Skeletal muscle cell (primary cell): Measurements from ENCODE around the gene NUDT2.
"Not testable (repeated sequence)": the region's sequence is repeated elsewhere in the genome, so short reads cannot be mapped to it uniquely, and the experiment has no call there.

ENCODE experiments used
- DNase-seq: peaks from one replicate; pipeline ENCODE4 v3.0.0-alpha.2; 2010; ENCODE audit warnings: low read depth
- H3K4me3 ChIP-seq: 2 replicates; pipeline ENCODE4 v1.5.1; 2011; ENCODE audit warnings: low read depth, mild to moderate bottlenecking, control low read depth, low read length, moderate library complexity

NUDT2 gene

DNA sequence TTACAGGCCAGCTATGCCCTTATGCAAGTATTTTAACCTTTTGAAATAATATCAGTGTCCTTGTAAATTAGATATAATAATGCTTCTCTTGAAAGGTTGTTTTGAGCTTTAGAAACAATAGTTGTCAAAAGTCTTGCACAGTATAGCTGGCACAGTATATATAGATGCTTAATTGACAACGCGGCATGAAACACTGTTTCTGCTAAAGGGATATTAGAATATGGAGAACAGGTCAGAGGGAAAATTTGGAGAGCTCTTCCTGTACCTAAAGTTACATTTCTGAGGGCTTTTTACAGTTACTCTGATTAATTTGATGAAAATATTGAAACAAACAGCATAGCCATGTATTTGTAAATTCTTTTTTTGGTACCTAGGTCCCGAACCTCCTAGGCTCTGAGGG, 4.5 kb downstream of the NUDT2 start:
- no peak overlapping the region for H3K4me3 ChIP-seq
- no peak for DNase-seq

GRCh38 chr9:34334337-34334824, 5.0 kb downstream of the NUDT2 start:
- DNase-seq = no peak
- H3K4me3 ChIP-seq = no peak overlapping the region

GRCh38 chr9:34334916-34335315, 5.5 kb downstream of the NUDT2 start:
- DNase-seq = no peak
- H3K4me3 ChIP-seq = no peak overlapping the region

GRCh38 chr9:34335376-34335775, 6.0 kb downstream of the NUDT2 start:
- no peak overlapping the region for H3K4me3 ChIP-seq
- no peak for DNase-seq

DNA sequence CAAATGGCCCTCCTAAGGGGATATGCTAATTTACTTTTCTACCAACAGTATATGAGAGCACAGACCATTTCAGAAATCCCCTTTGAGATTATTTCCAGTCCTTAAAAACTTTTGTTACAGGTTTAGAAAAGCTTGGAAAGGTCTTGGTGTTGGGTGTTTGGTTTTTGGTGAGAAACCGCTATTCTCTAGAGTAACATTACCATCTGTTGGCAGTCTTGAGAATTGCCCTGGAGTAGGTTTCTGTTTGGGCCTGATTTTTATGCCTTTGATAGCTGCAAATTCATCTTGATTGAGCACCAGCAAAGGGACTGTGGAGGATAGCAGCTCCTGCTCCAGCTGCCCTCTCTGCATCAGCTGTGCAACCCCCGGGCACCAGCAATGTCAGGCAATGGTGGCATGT, 8.0 kb downstream of the NUDT2 start:
- no peak for DNase-seq
- no peak overlapping the region for H3K4me3 ChIP-seq

DNA sequence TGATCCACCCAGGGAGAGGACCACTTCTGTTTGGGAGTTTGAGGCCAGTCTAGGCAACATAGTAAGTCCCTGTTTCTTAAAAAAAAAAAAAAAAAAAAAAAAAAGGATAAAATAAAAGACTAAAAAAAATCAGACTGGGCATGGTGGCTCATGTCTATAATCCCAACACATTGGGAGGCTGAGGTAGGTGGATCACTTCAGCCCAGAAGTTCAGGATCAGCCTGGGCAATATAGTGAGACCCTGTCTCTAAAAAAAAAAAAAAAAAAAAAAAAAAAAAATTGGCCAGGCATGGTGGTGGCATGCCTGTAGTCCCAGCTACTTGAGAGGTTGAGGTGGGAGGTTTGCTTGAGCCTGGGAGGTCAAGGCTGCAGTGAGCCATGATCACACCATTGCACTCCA, 8.7 kb downstream of the NUDT2 start:
- DNase-seq, H3K4me3 ChIP-seq: not testable (repeated sequence)

GRCh38 chr9:34338665-34339385, 9.5 kb downstream of the NUDT2 start:
- no peak overlapping the region for H3K4me3 ChIP-seq
- no peak for DNase-seq

GRCh38 chr9:34341659-34342295, 12.4 kb downstream of the NUDT2 start:
- DNase-seq = no peak
- no peak overlapping the region for H3K4me3 ChIP-seq

GRCh38 chr9:34343090-34343489, 13.7 kb downstream of the NUDT2 start:
- no peak for DNase-seq
- H3K4me3 ChIP-seq = no peak overlapping the region

DNA sequence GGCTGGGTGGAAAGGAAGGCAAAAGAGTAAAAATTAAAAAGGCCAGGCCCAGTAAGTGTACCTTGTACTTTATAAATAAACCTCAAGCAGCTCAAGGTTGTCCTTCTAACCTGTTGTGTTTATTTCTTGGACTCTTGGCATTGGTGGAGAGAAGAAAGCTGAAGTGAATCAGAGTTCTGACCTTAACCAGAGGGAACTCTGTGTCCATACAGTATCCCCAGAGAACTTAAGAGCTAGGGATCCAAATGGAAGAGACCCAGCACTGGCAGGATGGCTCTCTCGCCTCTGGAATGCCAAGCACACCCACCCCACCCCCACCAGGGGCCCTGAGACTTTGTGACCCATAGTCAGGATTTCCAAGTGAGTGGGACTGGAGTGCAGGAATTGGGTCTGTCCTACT, 14.2 kb downstream of the NUDT2 start:
- DNase-seq = no peak
- H3K4me3 ChIP-seq = no peak overlapping the region

DNA sequence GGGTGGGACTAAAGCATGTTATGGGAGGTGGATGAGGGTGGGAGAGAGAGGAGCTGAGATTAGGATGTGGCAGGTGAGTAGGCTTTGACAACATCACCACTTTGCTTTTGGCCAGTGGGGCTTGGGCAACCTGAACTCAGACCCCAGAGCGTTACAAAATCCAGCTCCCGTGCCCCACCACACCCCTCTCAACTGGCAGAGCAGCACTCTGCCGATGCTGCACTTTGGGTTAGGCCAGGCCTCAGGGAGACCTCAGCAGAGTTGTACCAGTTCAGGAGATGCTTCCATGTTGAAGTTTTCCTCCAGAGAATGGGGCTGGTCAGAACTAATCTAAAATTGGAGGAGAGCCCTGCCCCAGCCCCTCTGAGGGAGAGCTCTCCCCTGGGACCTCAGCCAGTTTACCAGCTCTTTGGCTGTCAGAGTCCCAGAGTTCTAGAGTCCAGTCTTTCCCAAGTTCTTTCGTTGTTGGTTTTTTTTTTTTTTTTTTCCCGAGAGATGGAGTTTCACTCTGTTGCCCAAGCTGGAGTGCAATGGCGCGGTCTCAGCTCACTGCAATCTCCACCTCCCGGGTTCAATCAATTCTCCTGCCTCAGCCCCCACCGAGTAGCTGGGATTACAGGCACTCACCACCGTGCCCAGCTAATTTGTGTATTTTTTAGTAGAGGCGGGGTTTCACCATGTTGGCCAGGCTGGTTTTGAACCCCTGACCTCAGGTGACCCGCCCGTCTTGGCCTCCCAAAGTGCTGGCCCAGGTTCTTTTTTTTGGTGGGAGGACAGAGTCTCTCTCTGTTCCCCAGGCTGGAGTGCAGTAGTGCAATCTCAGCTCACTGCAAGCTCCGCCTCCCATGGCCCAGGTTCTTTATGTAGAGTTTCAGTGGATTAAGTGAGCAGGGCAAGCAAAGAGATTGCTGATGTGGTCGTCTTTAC, 17.8 kb downstream of the NUDT2 start:
- DNase-seq = no peak

DNA sequence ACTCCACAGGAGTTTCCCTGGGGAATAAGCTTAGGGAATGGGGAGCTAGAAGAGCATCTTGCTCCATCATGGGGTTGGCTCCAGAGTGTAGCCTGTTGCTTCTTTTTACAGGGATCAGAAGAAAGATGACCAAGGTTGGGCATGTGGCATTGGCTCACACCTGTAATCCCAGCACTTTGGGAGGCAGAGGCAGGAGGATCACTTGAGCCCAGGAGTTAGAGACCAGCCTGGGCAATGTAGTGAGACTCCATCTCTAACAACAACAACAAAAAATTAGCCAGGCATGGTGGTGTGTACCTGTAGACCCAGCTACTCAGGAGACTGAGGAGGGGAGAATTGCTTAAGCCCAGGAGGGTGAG, 18.4 kb downstream of the NUDT2 start:
- no peak overlapping the region for H3K4me3 ChIP-seq
- DNase-seq = no peak

More for the DNA sequence above, 17.8 kb downstream of the NUDT2 start:
- H3K4me3 ChIP-seq = no peak overlapping the region

DNA sequence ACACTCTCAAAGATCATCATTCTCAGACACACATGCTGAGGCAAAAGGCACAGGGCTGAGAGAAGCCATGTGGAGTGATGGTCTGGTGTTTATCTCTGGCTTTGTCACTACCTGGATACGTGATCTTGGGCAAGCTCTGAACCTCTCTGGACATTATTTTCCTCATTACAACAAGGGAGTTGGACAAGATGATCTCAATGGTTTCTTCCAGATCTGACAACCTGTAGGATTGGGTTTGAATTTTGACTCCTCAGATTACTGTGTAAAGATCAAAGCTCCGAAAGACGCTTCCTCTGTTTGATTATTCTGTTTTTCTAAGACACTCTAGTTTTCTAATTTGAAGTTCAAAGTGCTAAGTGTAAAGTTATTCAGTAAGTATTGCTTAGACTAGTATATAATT, 20.0 kb downstream of the NUDT2 start:
- no peak for DNase-seq
- no peak overlapping the region for H3K4me3 ChIP-seq

GRCh38 chr9:34352122-34352652, 22.8 kb downstream of the NUDT2 start:
- not testable (repeated sequence) for DNase-seq

GRCh38 chr9:34352957-34353356, 23.6 kb downstream of the NUDT2 start:
- DNase-seq, H3K4me3 ChIP-seq: not testable (repeated sequence)

More at GRCh38 chr9:34352122-34352652, 22.8 kb downstream of the NUDT2 start:
- not testable (repeated sequence) for H3K4me3 ChIP-seq

DNA sequence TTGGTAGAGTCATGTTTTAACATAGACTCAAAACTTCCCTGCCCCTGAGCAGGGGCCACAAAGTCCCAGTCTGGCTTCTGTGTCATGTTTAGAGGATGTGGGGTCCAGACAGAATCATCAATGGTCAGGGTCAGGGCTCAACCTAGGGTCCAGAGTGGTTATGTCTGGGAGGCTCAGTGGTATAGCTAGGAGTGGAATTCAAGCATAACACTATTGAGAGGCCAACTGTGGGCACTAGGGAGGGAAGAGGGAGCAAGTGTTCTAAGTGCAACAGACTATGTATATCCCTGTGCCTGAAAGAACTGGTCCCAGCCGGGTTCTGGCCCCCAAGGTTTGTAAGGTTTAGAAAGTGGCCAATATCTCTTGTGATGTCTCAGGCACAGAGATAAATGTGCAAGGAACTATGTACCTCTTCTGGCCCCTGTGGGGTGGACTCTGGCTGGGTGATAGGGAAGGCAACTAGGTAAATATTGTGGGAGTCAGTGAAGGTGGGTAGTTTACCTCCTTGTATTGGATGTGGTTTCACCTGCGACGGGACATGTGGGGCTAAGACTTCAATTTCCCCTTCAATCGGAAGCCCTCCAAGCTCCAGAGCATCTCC, 33.3 kb downstream of the NUDT2 start:
- no peak for DNase-seq

GRCh38 chr9:34363619-34364351, 34.4 kb downstream of the NUDT2 start:
- H3K4me3 ChIP-seq = no peak overlapping the region
- peak; percentile 27 for DNase-seq

More for the DNA sequence above, 33.3 kb downstream of the NUDT2 start:
- H3K4me3 ChIP-seq = no peak overlapping the region

DNA sequence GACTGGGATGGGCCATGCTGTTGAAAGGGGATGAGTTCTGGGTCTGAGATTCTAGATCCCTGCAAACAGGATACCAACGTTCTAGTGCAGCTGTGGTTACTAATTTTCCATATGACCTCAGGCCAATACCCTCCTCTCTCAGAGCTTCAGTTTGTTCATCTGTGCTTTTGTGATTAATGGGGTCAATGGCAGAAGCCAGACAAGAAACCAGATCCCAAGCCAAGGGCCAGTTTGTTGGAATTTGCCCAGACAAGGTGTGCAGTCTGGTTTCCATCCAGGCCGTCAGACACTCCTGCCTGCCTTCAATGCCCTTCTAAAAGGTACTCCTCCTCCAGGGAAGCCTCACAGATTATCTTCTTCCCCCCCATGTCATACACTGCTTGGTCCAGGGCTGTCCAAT, 35.9 kb downstream of the NUDT2 start:
- H3K4me3 ChIP-seq = no peak overlapping the region
- no peak for DNase-seq

- no peak overlapping the region for H3K4me3 ChIP-seq
- DNase-seq = no peak
Observed at GRCh38 chr9:34366365-34366764, 37.0 kb downstream of the NUDT2 start.
